ENCODE results near the gene MMEL1.
"Not testable (repeated sequence)": the region's sequence is repeated elsewhere in the genome, so short reads cannot be mapped to it uniquely, and the experiment has no call there.

MMEL1 gene

GRCh38 chr1:2573250-2573920 lies 59.4 kb downstream of the MMEL1 start:
- DNase-seq (ENCODE audit: low spot score): no peak

DNA sequence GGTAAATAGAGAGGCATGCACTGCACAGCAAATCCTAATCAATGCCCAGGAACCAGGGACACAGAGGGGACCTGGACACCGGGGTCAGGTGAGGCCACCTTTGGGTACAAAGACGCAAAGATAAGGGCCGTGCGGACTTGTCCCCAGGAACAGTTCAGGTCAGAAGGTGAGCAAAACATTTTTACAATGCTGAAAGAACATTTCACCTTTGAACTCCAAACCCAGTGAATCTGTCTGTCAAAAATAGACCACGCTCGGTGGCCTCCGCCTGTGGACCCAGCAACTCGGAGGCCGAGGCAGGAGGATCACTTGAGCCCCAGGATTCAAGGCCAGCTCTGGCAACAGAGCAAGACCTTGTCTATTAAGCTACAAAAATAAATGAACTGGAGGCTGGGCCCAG lies 61.5 kb downstream of the MMEL1 start:
- DNase-seq (ENCODE audit: low spot score): no peak

DNA sequence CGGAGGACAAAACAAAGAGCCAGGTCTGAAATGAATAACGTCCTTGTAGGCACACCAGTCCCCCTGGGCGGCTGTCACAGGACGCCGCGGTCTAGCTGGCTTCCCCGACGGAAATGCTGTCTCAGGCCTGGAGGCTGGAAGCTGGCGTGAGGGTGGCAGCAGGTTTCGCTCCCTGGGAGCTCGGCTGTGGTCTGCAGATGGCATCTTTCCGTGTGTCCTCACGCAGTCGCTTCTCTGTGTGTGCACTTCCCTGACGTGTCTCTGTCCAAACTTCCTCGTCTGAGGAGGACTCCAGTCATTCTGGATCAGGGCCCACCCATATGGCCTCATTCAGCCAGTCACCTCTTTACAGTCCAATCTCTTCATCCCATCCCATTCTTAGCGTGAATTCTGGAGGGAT lies 62.5 kb downstream of the MMEL1 start:
- no peak for DNase-seq (ENCODE audit: low spot score)

DNA sequence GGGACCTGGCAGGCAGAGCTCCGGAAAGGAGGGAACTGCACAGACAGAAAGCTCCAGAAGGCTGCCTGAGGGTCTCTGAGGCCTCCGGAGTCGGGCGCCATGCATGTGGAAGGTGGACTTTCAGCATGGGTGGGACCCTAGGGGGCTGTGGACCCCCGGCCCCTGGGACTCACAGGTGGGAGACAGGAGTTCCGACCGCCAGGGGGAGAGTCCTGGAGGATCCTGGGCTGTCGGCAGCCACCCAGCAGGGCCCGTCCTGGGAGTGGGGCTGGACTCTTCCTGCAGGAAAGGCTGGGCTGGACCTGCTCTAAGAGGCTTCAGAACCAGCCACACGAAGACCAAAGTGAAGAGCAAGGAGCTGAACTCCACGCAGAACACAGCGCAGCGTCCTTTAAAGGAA lies 63.1 kb downstream of the MMEL1 start:
- not testable (repeated sequence) for DNase-seq (ENCODE audit: low spot score)

- no peak for DNase-seq (ENCODE audit: low spot score)
These were observed 63.8 kb downstream of the MMEL1 start for GRCh38 chr1:2569060-2569459.

DNA sequence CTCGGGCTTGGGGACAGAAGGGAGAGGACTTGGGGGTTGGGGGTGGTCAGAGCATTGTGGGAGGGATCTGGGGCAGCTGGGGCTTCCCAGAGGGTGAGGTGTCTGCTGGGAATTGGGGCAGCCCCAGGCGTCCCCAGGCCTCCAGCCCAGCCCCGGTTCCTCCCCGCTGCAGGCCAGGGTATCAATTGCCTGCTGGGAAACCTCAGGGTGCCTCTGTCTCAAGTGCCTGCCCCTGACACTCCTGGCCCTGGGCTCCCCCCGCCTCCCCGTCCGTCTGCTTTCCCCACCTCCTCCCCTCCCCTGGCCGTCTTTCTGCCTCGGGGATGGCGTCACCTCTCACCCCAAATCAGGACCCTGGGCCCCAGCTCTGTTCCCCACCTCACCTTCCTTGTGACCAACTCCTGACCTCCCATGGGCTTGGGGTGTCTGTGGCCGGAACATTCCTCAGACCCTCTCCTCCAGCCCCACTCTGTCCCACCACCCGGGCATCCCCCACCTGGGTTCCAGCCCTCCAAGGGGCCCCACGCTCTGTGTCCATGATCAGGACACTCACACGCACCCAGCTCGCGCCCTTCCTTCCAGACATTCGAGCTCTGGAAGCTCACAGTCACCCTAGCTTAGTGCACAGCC lies 64.5 kb downstream of the MMEL1 start:
- not testable (repeated sequence) for DNase-seq (ENCODE audit: low spot score)

GRCh38 chr1:2567083-2567679 lies 65.6 kb downstream of the MMEL1 start:
- DNase-seq (ENCODE audit: low spot score): no peak

DNA sequence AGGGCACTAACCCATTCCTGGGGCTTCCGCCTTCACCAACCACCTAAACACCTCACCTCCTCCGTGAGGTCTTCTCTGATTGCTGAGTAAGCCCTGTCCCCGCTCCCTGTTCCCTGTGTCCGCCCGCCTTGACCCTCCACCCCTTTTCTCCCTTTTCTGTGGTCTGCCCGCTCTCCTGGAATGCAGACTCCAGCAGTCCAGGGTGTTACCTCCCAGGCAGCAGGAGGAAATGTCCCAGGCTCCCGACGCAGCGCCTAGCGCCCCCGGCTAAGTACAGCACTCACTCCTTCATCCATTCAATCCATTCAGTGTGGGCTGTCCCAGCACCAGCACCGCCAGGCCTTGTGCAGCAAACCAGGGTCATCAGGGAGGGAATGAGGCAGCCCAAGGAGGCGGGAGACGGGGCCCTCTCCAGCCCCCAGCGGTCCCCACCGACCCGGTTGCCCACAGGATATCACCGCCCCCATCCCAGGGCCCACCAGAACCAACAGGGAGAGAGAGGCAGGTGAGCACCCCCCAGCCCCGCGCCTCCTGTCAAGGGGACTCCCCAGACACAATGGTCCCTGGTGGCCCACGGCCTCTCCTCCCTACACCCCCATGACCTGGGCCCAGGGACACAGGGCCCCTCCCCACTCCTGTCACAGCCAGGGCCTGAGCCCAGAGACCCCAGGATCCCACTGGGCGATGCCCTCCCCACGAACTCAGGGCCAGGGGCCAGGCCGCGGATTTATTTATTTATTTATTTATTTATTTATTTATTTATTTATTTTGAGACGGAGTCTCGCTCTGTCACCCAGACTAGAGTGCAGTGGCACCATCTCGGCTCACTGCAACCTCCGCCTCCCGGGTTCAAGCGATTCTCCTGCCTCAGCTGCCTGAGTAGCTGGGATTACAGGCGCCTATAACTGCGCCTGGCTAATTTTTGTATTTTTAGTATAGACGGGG lies 66.4 kb downstream of the MMEL1 start:
- DNase-seq (ENCODE audit: low spot score): no peak

DNA sequence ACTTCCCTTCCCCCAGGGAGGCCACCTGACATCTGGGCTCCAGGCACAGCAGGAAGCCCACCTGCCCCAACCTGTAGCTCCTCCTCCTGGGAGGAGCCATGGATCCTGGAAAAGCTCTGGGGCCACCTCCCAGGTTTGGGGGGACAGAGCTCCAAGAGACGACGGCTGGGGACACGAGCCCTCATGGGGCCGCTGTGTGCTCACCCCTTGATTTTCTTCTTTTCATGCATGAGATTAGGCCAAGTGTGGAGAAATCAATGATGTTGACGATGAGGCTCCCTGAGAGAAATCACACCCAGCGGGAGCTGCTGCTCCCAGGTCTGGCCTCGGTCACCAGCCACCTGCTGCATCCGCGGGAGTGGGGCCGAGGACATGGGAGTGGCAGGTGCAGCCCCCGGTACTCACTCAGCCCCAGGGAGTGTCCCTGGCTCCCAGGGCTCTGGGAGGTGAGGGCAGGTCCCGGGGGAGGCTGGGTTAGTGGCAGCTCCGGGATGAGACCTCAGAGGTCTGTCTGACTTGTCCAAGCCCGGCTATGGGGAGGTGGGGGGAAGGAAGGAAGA lies 67.9 kb downstream of the MMEL1 start:
- DNase-seq (ENCODE audit: low spot score): no peak

- DNase-seq (ENCODE audit: low spot score): no peak
These were observed 68.6 kb downstream of the MMEL1 start for GRCh38 chr1:2564006-2564814.

DNA sequence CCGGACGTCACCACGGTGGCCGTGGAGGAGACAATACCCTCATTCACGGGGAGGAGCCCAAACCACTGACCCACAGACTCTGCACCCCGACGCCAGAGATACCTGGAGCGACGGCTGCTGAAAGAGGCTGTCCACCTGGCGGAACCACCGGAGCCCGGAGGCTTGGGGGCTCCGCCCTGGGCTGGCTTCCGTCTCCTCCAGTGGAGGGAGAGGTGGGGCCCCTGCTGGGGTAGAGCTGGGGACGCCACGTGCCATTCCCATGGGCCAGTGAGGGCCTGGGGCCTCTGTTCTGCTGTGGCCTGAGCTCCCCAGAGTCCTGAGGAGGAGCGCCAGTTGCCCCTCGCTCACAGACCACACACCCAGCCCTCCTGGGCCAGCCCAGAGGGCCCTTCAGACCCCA lies 69.6 kb downstream of the MMEL1 start:
- no peak for DNase-seq (ENCODE audit: low spot score)

GRCh38 chr1:2561898-2562895 lies 70.6 kb downstream of the MMEL1 start:
- DNase-seq (ENCODE audit: low spot score): no peak

DNA sequence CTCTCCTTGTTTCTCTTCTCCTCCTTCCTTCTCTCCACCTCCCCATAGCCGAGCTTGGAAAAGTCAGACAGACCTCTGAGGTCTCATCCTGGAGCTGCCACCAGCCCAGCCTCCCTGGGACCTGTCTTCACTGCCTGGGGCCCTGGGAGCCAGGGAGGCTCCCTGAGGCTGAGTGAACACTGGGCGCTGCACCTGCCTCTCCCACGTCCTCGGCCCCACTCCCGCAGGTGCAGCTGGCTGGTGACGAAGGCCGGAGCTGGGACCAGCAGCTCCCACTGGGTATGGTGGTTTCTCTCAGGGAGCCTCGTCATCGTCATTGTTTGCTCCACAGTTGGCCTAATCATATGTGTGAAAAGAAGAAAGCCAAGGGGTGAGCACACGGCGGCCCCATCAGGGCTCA lies 71.4 kb downstream of the MMEL1 start:
- no peak for DNase-seq (ENCODE audit: low spot score)

DNA sequence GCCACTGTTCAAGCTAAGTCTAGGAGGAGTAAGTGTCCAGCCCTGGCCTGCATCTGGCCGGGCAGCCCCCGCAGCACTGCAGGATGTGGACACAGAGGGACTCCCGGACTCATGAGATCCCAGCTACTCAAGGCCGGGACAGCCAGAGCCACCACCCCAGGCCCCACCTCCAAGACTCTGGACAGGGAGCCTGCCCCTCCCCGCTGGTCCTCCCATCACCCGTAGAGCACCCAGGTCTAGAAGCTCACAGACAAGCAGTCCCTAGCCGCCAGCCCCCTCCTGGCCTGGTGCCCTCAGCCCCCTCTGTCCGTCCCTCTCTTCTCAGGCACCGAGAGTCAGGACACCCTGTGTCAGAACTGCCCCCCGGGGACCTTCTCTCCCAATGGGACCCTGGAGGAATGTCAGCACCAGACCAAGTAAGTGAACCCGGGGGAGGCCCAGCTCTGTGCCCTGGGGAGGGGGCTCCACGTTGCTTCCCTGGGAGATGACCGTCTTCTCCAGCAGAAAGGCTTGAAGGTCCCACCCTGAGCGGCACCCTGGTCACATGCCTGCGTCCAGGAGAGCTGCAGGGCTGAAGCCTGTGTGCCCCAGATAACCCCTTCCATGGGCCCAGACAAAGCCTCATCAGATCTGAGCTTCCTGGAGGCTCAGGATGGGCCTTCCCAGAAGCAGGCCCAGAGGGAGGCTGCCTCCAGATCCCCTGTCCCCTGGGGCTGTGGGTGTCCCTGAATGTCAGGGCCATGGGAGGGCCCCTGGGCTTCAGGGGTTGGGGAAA lies 72.3 kb downstream of the MMEL1 start:
- DNase-seq (ENCODE audit: low spot score): no peak

DNA sequence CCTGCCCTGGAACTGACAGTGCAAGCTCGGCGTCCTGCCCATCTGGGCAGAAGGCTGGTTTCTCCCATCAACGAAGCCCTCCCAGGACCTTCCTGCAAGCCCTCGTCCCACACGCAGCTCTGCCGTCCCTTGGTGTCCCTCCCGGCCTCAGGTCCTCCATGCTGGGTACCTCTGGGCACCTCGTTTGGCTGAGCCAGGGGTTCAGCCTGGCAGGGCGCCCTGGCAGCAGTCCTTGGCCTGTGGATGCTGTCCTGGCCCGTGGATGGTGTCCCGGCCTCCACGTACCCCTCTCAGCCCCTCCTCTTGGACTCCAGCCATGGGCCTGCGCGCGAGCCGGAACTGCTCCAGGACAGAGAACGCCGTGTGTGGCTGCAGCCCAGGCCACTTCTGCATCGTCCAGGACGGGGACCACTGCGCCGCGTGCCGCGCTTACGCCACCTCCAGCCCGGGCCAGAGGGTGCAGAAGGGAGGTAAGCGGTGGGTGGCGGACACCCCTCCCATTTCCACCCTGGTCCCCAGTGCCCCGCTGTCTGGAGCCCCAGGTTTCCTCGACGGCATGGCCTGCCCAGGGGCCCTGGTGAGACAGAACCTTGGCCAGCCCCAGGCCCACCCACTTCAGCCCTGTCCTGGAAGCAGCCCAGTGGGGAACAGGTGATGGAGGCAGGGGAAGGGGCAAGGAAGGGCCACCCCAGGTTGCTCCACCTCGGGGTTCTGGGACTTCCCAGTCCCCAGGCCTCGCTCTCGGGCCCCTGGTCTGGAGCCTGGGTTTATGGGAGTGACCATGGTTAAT lies 73.1 kb downstream of the MMEL1 start:
- DNase-seq (ENCODE audit: low spot score): no peak

DNA sequence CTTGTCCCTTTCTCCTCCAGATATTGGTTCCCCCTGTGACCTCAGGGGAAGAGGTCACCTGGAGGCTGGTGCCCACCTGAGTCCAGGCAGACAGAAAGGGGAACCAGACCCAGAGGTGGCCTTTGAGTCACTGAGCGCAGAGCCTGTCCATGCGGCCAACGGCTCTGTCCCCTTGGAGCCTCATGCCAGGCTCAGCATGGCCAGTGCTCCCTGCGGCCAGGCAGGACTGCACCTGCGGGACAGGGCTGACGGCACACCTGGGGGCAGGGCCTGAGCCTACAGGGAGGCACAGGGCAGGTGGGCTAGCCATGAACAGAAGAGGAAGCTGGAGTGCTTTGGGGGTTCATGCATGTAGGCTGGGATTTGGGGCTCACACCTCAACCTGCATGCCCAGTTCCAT lies 74.0 kb downstream of the MMEL1 start:
- no peak for DNase-seq (ENCODE audit: low spot score)

GRCh38 chr1:2558420-2558819 lies 74.4 kb downstream of the MMEL1 start:
- DNase-seq (ENCODE audit: low spot score): no peak
